Measurements from ENCODE around the gene PIK3CA.

- TF ChIP-seq EZH2phosphoT487 (IDR thresholded peaks at IDR 0.05; ENCODE audit: insufficient read depth, low read depth) (no peak), EZH2 (IDR thresholded peaks at IDR 0.05; ENCODE audit: insufficient read depth, poor library complexity, severe bottlenecking) (no peak)
These were observed 48.5 kb downstream of the PIK3CA start for GRCh38 chr3:179196700-179197099.

Measured in GM23248 (cell line).